Stimulated activated naive CD8-positive, alpha-beta T cell treated with anti-CD3 and anti-CD28 coated beads, Interleukin-15, Interleukin-2, amounts not matched to agents 100 U/mL and 50 U/mL, for 24 hours (primary cell): ENCODE data around the gene CDH9.
"Not testable (repeated sequence)": the region's sequence is repeated elsewhere in the genome, so short reads cannot be mapped to it uniquely, and the experiment has no call there.

Source experiments
- ATAC-seq: fragments of 150-1000 bp; cut with Tn5 transposase; one replicate; pipeline ENCODE4 v1.10.0; 2021
- DNase-seq: peaks from one replicate; pipeline ENCODE4 v3.0.0; 2021

CDH9 gene

DNA sequence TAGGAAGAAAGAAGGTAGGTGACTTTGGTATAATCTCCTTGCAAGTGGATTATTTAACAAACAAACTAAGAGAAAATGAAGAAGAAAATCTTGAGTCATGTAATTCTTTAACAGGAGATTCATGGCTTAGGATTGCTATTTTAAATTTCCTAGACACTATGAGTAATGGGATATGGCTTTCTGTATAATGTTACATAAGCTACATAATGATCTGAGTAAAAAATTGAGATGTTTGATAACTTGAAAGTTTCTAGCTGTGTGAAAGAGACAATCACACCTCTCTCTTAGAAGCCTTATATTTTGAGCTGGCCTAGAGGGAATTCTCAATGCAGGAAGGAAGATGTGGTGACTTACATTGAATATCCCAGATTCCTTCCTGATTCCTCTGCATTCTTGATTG, 92.5 kb downstream of the CDH9 start:
- DNase-seq (no peak), ATAC-seq (no peak)

DNA sequence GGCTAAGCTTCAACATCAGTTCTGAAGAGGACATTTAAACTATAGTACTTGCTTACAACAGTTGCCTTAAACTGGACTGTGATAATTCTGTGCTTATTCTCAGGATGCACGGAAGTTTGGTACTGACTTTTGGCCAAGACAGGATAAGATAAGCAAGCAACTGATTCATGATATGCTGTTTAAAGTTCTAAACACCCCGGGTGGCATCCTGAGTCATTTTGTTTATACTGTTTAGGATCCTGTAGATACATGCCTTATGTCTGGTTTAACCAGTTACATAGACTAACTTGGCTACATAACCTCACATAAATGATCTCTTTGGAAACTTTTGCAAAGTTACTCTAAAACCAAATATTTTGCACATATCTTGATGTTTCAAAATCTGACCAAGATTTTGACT, 95.9 kb downstream of the CDH9 start:
- DNase-seq (no peak), ATAC-seq (no peak)

GRCh38 chr5:26940994-26941393, 97.4 kb downstream of the CDH9 start:
- ATAC-seq (no peak), DNase-seq (no peak)

DNA sequence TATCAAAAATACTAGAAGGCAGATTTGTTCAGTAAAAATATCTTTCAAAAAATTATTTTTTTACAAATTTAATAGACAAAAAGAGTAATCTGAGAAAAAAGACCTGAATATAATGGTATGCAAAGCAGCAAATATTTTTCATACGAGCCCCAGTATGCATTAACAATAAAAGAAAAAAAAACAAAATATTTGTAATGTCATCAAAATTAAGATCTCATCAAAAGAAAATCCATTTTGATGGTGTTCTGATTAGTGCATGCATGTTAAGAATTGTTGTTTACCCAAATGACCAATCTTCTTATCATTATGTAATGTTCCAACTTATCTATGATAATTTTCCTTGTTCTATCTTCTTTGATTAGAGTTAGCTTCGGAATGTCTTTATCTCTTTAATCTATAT, 106.1 kb downstream of the CDH9 start:
- ATAC-seq = no peak
- no peak for DNase-seq

- no peak for DNase-seq
- no peak for ATAC-seq
Observed at GRCh38 chr5:26921439-26921838, 116.9 kb downstream of the CDH9 start.

- DNase-seq (no peak), ATAC-seq (no peak)
Observed at GRCh38 chr5:26903469-26903868, 134.9 kb downstream of the CDH9 start.

- DNase-seq = no peak
- no peak for ATAC-seq
Observed at GRCh38 chr5:26894719-26895263, 143.6 kb downstream of the CDH9 start.

GRCh38 chr5:26893078-26893477, 145.3 kb downstream of the CDH9 start:
- DNase-seq = no peak

GRCh38 chr5:26889815-26890214, 148.6 kb downstream of the CDH9 start:
- no peak for ATAC-seq

More at GRCh38 chr5:26893078-26893477, 145.3 kb downstream of the CDH9 start:
- ATAC-seq = no peak

GRCh38 chr5:26884481-26884880, 153.9 kb downstream of the CDH9 start:
- ATAC-seq = no peak
- DNase-seq = no peak

More at GRCh38 chr5:26889815-26890214, 148.6 kb downstream of the CDH9 start:
- DNase-seq = no peak

DNA sequence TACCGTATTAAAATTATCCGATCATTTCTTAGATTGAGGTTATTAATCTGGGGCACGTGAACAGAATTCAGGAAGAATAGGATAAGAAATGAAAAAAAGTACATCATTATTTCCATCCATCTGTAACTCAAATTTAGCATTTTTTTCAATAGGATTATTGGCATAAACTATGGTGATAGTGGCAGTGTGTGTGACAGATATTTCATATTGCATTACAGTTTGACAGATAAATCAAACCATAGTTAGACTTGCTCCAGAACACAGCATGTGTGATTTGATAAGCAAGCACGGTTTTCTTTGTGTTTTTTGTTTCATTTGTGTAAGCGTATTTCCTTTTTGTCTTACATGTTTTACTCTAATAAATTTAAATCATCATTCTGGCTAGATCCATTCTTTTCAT, 155.0 kb downstream of the CDH9 start:
- ATAC-seq (no peak), DNase-seq (no peak)

DNA sequence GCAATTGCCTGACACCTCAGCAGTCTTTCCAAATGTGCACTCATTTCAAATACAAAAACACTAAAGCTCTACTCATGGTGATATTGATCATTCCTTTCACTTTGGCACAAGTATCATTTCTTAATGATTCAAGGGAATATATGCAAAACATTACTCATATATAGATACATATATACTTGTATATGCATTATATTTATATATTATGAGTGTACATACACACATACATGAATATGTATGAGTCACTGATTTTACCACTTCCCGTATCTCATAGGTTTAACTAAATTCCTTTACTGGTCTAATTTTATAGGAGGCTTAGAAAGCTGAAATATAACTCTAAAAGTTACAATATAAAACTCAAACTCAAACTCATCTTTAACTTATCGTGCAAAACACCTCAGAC, 156.5 kb downstream of the CDH9 start:
- no peak for DNase-seq
- no peak for ATAC-seq

GRCh38 chr5:26877154-26877553, 161.2 kb downstream of the CDH9 start:
- DNase-seq = no peak
- ATAC-seq = no peak

- ATAC-seq (no peak), DNase-seq (no peak)
Observed at GRCh38 chr5:26872337-26872736, 166.0 kb downstream of the CDH9 start.

DNA sequence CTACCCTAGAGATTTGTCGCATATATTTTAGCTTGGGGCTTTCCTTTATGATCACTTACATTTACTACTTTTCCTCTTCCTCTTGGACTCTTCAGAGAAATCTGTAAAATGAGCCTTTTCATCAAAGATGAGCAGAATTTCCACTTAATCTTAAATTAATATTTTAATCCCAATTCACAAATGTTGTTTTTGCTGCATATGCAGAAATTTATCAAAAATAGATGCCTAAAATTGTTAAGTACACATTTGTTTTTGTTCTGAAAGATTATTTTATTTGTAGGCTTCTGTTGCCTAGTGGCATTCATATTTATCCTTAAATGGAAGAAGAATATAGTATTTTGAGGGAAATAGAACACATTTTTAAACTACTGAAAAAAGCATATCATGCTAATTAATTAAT, 168.6 kb downstream of the CDH9 start:
- no peak for DNase-seq
- ATAC-seq = no peak

DNA sequence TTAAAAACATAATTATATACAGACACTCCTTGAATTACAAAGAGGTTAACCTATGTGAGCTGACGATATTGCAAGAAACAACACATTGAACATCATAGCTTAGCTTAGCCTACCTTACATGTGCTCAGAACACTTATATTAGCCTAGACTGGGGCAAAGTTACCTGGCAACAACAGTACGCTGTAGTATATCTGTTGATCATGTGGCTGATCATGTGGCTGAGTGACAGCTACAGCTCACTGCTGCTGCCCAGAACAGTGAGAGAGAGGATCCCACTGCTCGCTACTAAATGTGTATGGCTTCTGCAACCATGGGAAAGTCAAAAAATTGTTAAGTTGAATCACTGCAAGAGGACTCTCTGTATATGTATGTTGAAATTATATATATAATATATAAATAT, 169.9 kb downstream of the CDH9 start:
- ATAC-seq = no peak
- no peak for DNase-seq

DNA sequence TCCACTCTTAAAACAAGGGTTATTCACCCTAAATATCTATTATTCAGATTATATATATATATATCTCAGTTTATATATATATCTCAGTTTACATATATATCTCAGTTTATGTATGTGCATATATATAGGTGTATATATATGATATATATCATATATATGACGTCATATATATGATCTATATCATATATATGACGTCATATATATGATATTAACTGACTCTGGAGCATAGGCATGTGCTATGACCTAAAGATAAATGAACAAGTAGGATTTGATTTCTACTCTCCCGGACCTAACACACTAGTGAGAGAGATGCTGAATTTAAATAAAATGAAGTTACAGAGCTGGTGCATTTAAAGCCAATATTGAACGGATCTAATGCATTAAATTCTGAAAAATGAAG, 174.3 kb downstream of the CDH9 start:
- no peak for ATAC-seq
- DNase-seq = no peak

DNA sequence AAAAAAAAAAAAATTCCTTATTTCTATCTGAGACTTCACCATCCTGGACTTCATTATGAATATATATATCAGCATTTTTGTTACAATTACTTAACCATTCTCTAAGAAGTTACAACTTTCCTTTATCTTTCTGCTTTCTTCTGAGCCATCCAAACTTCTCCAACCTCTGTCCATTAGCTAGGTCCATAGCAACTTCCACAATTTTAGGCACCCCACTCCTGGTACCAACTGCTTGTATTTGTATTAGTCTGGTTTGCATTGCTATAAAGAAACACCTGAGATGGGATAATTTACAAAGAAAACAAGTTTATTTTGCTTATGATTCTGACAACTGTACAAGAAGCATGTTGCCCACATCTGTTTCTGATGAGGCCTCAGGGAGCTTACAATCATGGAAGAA, 182.1 kb downstream of the CDH9 start:
- DNase-seq = no peak
- ATAC-seq = no peak

DNA sequence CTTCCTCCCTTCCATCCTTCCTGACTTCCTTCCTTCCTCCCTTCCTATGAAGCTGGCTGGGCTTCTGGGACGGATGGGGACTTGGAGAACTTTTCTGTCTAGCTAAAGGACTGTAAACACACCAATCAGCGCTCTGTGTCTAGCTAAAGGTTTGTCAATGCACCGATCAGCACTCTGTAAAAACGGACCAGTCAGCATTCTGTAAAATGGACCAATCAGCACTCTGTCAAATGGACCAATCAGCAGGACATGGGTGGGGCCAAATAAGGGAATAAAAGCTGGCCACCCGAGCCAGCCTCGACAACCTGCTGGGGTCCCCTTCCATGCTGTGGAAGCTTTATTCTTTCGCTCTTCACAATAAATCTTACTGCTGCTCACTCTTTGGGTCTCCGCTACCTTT, 185.9 kb downstream of the CDH9 start:
- not testable (repeated sequence) for ATAC-seq, DNase-seq

DNA sequence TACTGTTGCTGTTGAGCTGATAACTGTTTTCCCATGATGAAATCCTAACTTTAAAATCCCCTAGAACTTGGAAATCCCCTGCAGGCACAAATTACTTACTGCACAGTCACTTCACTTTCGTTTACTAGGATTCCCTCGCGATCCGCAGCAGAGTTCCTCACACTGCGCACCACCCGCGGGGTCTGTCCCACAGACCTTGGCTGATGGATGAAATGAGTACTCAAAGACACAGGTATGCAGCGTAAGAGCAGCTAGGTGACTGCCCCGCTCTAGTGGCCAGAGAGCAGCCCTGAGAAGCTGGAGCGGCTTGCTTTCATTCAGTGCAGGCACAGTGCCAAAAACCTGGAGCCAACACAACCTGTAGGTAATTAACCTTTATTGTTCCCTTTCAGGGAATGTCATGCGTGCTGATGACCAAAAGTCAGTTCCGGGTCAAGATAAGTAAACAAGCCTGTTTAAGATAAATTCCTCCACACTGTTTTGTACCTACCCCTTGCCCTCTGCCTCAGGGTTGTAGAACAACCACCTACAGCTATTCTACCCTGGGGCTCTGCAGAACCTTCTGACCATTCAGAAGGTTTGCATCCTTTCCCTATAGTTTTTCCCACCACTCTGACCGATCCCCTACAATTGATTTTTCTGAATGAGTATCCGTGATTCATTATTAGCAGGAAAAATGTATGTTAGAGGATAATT, 191.2 kb downstream of the CDH9 start:
- DNase-seq (no peak), ATAC-seq (no peak)

GRCh38 chr5:26843677-26844076, 194.7 kb downstream of the CDH9 start:
- DNase-seq (no peak), ATAC-seq (no peak)

- DNase-seq = no peak
Observed at GRCh38 chr5:26833596-26833995, 204.8 kb downstream of the CDH9 start.

More at GRCh38 chr5:26833596-26833995, 204.8 kb downstream of the CDH9 start:
- ATAC-seq = no peak
